Loucy (cell line): Measurements from ENCODE around the gene TP53INP2.
"Not testable (repeated sequence)": the region's sequence is repeated elsewhere in the genome, so short reads cannot be mapped to it uniquely, and the experiment has no call there.

ENCODE experiments used
- CTCF ChIP-seq: fragments of 200-600 bp; sonication (generic); conservative IDR thresholded peaks from 2 replicates; pipeline ENCODE4 v1.5.1; 2014; ENCODE audit warnings: mild to moderate bottlenecking, antibody characterized with exemption, low read length
- EZH2phosphoT487 ChIP-seq: fragments of 200-600 bp; IDR thresholded peaks from 2 replicates; pipeline ENCODE4 v1.6.1; 2018; ENCODE audit warnings: antibody characterized with exemption, mild to moderate bottlenecking, moderate library complexity, borderline replicate concordance

- not testable (repeated sequence) for TF ChIP-seq CTCF, EZH2phosphoT487
Measured at GRCh38 chr20:34661811-34662210, 42.3 kb upstream of the TP53INP2 start.
